Measurements from ENCODE around the gene NAIF1.
"Not testable (repeated sequence)": the region's sequence is repeated elsewhere in the genome, so short reads cannot be mapped to it uniquely, and the experiment has no call there.

The NAIF1 gene

GRCh38 chr9:128061275-128061960, 5.7 kb downstream of the NAIF1 start:
- H3K27me3 Mint-ChIP-seq = no peaks in the 10 kb centered on the region

GRCh38 chr9:128059365-128059983, 7.6 kb downstream of the NAIF1 start:
- Mint-ChIP-seq H3K9me3 (no peaks in the 10 kb centered on the region), H3K27me3 (no peaks in the 10 kb centered on the region), H3K4me3 (no peak overlapping the region), H3K27ac (no peak overlapping the region), H3K4me1 (peaks cover 30% of the 10 kb centered on the region)
- ATAC-seq = no peak
- DNase-seq = no peak

More at GRCh38 chr9:128061275-128061960, 5.7 kb downstream of the NAIF1 start:
- peak overlapping the region in 1 of 2 donors; percentile 90 for H3K27ac Mint-ChIP-seq
- H3K4me3 Mint-ChIP-seq = peak overlapping the region; percentile 66 to 75
- DNase-seq (no peak), ATAC-seq (peak; percentile 61)
- no peaks in the 10 kb centered on the region for H3K9me3 Mint-ChIP-seq
- H3K4me1 Mint-ChIP-seq = peaks cover 30% of the 10 kb centered on the region

- ATAC-seq (no peak), DNase-seq (no peak)
- no peak overlapping the region for H3K4me3 Mint-ChIP-seq
- H3K9me3 Mint-ChIP-seq = no peaks in the 10 kb centered on the region
- no peak overlapping the region for H3K27ac Mint-ChIP-seq
- no peaks in the 10 kb centered on the region for H3K27me3 Mint-ChIP-seq
- peaks cover 20% of the 10 kb centered on the region for H3K4me1 Mint-ChIP-seq
These were observed 9.3 kb downstream of the NAIF1 start for GRCh38 chr9:128057724-128058409.

GRCh38 chr9:128056887-128057723, 10.0 kb downstream of the NAIF1 start:
- H3K4me3 Mint-ChIP-seq = no peak overlapping the region
- H3K27ac Mint-ChIP-seq = no peak overlapping the region
- ATAC-seq (no peak), DNase-seq (no peak)
- H3K27me3 Mint-ChIP-seq = no peaks in the 10 kb centered on the region
- no peaks in the 10 kb centered on the region for H3K9me3 Mint-ChIP-seq
- peaks cover 15% of the 10 kb centered on the region for H3K4me1 Mint-ChIP-seq

GRCh38 chr9:128056086-128056485, 11.0 kb downstream of the NAIF1 start:
- H3K4me1 Mint-ChIP-seq = peaks cover 5% of the 10 kb centered on the region
- H3K27me3 Mint-ChIP-seq = no peaks in the 10 kb centered on the region
- no peak for DNase-seq
- no peak overlapping the region for H3K27ac Mint-ChIP-seq
- H3K4me3 Mint-ChIP-seq = no peak overlapping the region
- ATAC-seq = no peak
- H3K9me3 Mint-ChIP-seq = no peaks in the 10 kb centered on the region

GRCh38 chr9:128055344-128056040, 11.6 kb downstream of the NAIF1 start:
- no peaks in the 10 kb centered on the region for H3K4me1 Mint-ChIP-seq
- no peak for DNase-seq
- no peak overlapping the region for H3K4me3 Mint-ChIP-seq
- H3K27me3 Mint-ChIP-seq = no peaks in the 10 kb centered on the region
- H3K27ac Mint-ChIP-seq = no peak overlapping the region
- no peaks in the 10 kb centered on the region for H3K9me3 Mint-ChIP-seq
- no peak for ATAC-seq

- Mint-ChIP-seq H3K27ac (peak overlapping the region in 1 of 2 donors; percentile 16), H3K9me3 (no peaks in the 10 kb centered on the region), H3K4me3 (no peak overlapping the region), H3K4me1 (no peaks in the 10 kb centered on the region), H3K27me3 (no peaks in the 10 kb centered on the region)
- ATAC-seq (no peak), DNase-seq (no peak)
These were observed 13.0 kb downstream of the NAIF1 start for GRCh38 chr9:128054087-128054486.

GRCh38 chr9:128053560-128053959, 13.6 kb downstream of the NAIF1 start:
- ATAC-seq (no peak), DNase-seq (no peak)
- Mint-ChIP-seq H3K27me3 (no peaks in the 10 kb centered on the region), H3K4me1 (no peaks in the 10 kb centered on the region), H3K9me3 (no peaks in the 10 kb centered on the region), H3K4me3 (no peak overlapping the region), H3K27ac (no peak overlapping the region)

- no peak overlapping the region for H3K27ac Mint-ChIP-seq
These were observed 15.0 kb downstream of the NAIF1 start for GRCh38 chr9:128051932-128052709.

GRCh38 chr9:128049843-128050242, 17.3 kb downstream of the NAIF1 start:
- no peak overlapping the region for H3K4me3 Mint-ChIP-seq
- no peaks in the 10 kb centered on the region for H3K4me1 Mint-ChIP-seq
- no peak for DNase-seq
- H3K27ac Mint-ChIP-seq = no peak overlapping the region
- H3K9me3 Mint-ChIP-seq = no peaks in the 10 kb centered on the region
- ATAC-seq = no peak
- H3K27me3 Mint-ChIP-seq = no peaks in the 10 kb centered on the region

More at GRCh38 chr9:128051932-128052709, 15.0 kb downstream of the NAIF1 start:
- DNase-seq (no peak), ATAC-seq (no peak)
- Mint-ChIP-seq H3K27me3 (no peaks in the 10 kb centered on the region), H3K9me3 (no peaks in the 10 kb centered on the region), H3K4me1 (no peaks in the 10 kb centered on the region), H3K4me3 (no peak overlapping the region)

GRCh38 chr9:128048663-128049062, 18.5 kb downstream of the NAIF1 start:
- H3K27me3 Mint-ChIP-seq = no peaks in the 10 kb centered on the region
- H3K4me1 Mint-ChIP-seq = no peaks in the 10 kb centered on the region
- no peak overlapping the region for H3K27ac Mint-ChIP-seq
- DNase-seq (no peak), ATAC-seq (peak; percentile 88)
- H3K4me3 Mint-ChIP-seq = no peak overlapping the region
- H3K9me3 Mint-ChIP-seq = no peaks in the 10 kb centered on the region

GRCh38 chr9:128047231-128047630, 19.9 kb downstream of the NAIF1 start:
- H3K4me3 Mint-ChIP-seq = no peak overlapping the region
- H3K9me3 Mint-ChIP-seq = no peaks in the 10 kb centered on the region
- H3K27ac Mint-ChIP-seq = no peak overlapping the region
- no peaks in the 10 kb centered on the region for H3K27me3 Mint-ChIP-seq
- peaks cover 2% of the 10 kb centered on the region for H3K4me1 Mint-ChIP-seq
- DNase-seq = no peak
- no peak for ATAC-seq

GRCh38 chr9:128045831-128046230, 21.3 kb downstream of the NAIF1 start:
- Mint-ChIP-seq H3K9me3 (no peaks in the 10 kb centered on the region), H3K27ac (no peak overlapping the region), H3K4me1 (peaks cover 15% of the 10 kb centered on the region), H3K4me3 (no peak overlapping the region), H3K27me3 (no peaks in the 10 kb centered on the region)
- DNase-seq = no peak
- no peak for ATAC-seq

GRCh38 chr9:128045409-128045808, 21.7 kb downstream of the NAIF1 start:
- H3K9me3 Mint-ChIP-seq, H3K4me3 Mint-ChIP-seq, ATAC-seq, H3K27ac Mint-ChIP-seq, DNase-seq, H3K27me3 Mint-ChIP-seq: not testable (repeated sequence)
- peaks cover 15% of the 10 kb centered on the region for H3K4me1 Mint-ChIP-seq
